Endothelial cell (in vitro differentiated cells): Measurements from ENCODE around the gene EPHA2. TPM values are rescaled to one million over a fixed set of nuclear protein-coding genes. Genes with fewer than 3 reads are reported as not detected.

Source experiments
- DNase-seq: peaks from one replicate; pipeline ENCODE4 v3.0.0; 2021; ENCODE audit warnings: low spot score
- H3K27ac Mint-ChIP-seq: one replicate; pipeline ENCODE4 v1.8.0; 2021; ENCODE audit warnings: mixed read lengths, inconsistent platforms; ENCODE audit not compliant: unreplicated experiment
- H3K27me3 Mint-ChIP-seq: one replicate; pipeline ENCODE4 v1.8.0; 2021; ENCODE audit warnings: mild to moderate bottlenecking, moderate library complexity, mixed read lengths, inconsistent platforms; ENCODE audit not compliant: unreplicated experiment
- H3K36me3 Mint-ChIP-seq: one replicate; pipeline ENCODE4 v1.8.0; 2021; ENCODE audit warnings: mild to moderate bottlenecking, low read depth, mixed read lengths, inconsistent platforms; ENCODE audit not compliant: unreplicated experiment
- H3K4me1 Mint-ChIP-seq: one replicate; pipeline ENCODE4 v1.8.0; 2021; ENCODE audit warnings: mild to moderate bottlenecking, mixed read lengths, inconsistent platforms; ENCODE audit not compliant: unreplicated experiment
- H3K4me3 Mint-ChIP-seq: one replicate; pipeline ENCODE4 v1.8.0; 2021; ENCODE audit warnings: mild to moderate bottlenecking, mixed read lengths, inconsistent platforms; ENCODE audit not compliant: unreplicated experiment
- H3K9me3 Mint-ChIP-seq: one replicate; pipeline ENCODE4 v1.8.0; 2021; ENCODE audit warnings: mixed read lengths, inconsistent platforms; ENCODE audit not compliant: unreplicated experiment
- total RNA-seq: library from RNA; stranded (reverse); fragmentation: NEBNext Ultra II Directional; extraction: Animal tissue kit (Norgen Biotek cat#: 25700); gene quantifications from one replicate; pipeline ENCODE4 v1.2.1, GENCODE V29; 2021; ENCODE audit not compliant: unreplicated experiment
- TF ChIP-seq, protein P1 (sequence below): fragments of 200-600 bp; sonication (generic); IDR thresholded peaks from one replicate; pipeline ENCODE4 v1.5.0; 2021; ENCODE audit warnings: antibody characterized with exemption; ENCODE audit not compliant: unreplicated experiment

Gene EPHA2
- total RNA-seq, 1 donor from 2014 or later, result 109 TPM

DNA sequence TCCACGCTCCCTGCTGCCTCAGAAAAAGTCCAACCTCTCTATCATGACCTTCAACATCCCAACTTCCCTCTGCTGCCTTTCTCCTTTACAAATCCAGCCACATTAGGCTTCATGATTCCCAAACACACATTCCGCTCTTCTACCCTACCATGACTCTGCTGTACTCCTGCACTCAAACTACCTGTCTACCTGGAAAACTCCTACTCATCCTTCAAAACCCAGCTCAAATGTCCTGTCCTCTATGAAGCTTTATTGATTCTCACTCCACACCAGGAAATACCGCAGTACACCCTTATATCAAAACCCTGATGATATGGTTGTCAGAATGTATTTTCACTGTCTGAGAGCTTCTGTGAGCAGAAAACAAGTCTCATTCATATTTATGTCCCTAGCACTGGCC is 47.7 kb upstream of the EPHA2 start:
- TF ChIP-seq, protein P1, sequence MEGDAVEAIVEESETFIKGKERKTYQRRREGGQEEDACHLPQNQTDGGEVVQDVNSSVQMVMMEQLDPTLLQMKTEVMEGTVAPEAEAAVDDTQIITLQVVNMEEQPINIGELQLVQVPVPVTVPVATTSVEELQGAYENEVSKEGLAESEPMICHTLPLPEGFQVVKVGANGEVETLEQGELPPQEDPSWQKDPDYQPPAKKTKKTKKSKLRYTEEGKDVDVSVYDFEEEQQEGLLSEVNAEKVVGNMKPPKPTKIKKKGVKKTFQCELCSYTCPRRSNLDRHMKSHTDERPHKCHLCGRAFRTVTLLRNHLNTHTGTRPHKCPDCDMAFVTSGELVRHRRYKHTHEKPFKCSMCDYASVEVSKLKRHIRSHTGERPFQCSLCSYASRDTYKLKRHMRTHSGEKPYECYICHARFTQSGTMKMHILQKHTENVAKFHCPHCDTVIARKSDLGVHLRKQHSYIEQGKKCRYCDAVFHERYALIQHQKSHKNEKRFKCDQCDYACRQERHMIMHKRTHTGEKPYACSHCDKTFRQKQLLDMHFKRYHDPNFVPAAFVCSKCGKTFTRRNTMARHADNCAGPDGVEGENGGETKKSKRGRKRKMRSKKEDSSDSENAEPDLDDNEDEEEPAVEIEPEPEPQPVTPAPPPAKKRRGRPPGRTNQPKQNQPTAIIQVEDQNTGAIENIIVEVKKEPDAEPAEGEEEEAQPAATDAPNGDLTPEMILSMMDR, result no peak
- Mint-ChIP-seq H3K27ac (peak overlapping the region; percentile 2), H3K4me3 (peak overlapping the region; percentile 15), H3K9me3 (no peaks in the 10 kb centered on the region), H3K4me1 (peaks cover 8% of the 10 kb centered on the region), H3K27me3 (peaks cover 12% of the 10 kb centered on the region), H3K36me3 (peaks cover 13% of the 10 kb centered on the region)
- no peak for DNase-seq

DNA sequence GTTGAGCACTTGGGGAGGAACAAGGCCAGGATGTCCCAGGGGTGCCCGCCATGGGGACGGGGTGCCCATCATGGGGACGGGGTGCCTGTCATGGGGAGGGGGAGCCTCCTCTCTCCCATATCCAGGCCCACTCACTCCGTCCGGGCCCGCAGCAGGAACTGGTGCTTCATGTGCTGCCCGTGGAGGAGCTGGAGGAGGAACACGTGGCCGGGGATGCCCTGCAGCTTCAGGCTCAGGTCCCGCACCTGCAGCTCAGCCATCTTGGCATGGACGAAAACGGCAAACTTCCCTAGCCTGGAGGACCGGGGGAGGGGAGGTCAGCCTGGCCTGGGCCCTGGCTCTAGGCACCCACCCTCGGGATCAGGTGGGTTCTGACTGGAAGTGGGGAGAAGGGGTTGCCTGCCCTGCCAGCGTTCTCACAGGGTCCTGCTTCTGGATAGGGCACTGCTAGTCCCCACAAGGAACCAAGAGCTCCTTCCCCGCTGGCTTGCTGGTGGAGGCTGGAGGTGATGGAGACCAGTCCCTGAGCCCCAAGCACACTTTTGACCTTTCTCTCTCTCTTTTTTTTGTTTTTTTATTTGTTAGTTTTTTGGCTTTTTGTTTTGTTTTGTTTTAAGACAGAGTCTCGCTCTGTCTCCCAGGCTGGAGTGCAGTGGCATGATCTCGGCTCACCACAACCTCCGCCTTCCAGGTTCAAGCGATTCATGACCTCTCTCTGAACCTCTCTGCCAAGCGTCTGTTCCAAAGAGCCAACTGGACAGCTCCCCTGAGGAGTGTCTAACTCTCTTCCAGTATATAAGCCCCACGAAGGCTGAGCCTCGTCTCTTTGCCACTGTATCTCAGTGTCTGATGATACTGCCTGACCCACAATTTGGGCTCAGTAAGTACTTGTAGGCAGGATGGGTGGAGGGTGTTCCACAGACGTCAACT is 46.7 kb upstream of the EPHA2 start:
- TF ChIP-seq, protein P1, result no peak
- peaks cover 8% of the 10 kb centered on the region for H3K4me1 Mint-ChIP-seq
- H3K27ac Mint-ChIP-seq, result no peak overlapping the region
- no peak overlapping the region for H3K4me3 Mint-ChIP-seq
- H3K27me3 Mint-ChIP-seq, result peaks cover 12% of the 10 kb centered on the region
- peaks cover 14% of the 10 kb centered on the region for H3K36me3 Mint-ChIP-seq
- H3K9me3 Mint-ChIP-seq, result no peaks in the 10 kb centered on the region
- no peak for DNase-seq

DNA sequence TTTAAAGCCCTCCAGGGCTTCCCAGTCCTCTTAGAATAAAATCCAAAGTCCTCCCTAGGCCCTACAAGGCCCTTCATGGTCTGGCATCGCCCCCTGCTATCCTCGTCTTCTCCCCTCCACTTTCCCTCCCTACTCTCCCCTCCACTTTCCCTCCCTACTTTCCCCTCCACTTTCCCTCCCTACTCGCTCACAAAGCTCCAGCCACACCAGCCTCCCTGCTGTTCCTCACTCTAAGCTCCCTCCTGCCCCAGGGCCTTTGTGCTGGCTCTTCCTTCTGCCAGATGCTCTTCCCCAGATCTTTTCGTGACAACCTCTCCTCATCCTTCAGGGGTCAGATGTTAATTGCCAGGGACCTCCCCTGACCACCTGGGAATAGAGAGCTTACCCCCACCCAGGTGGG is 43.8 kb upstream of the EPHA2 start:
- no peaks in the 10 kb centered on the region for H3K9me3 Mint-ChIP-seq
- H3K4me1 Mint-ChIP-seq, result peaks cover 8% of the 10 kb centered on the region
- H3K27me3 Mint-ChIP-seq, result peaks cover 11% of the 10 kb centered on the region
- peaks cover 14% of the 10 kb centered on the region for H3K36me3 Mint-ChIP-seq
- TF ChIP-seq, protein P1, result no peak
- H3K27ac Mint-ChIP-seq, result no peak overlapping the region
- no peak overlapping the region for H3K4me3 Mint-ChIP-seq
- DNase-seq, result no peak

DNA sequence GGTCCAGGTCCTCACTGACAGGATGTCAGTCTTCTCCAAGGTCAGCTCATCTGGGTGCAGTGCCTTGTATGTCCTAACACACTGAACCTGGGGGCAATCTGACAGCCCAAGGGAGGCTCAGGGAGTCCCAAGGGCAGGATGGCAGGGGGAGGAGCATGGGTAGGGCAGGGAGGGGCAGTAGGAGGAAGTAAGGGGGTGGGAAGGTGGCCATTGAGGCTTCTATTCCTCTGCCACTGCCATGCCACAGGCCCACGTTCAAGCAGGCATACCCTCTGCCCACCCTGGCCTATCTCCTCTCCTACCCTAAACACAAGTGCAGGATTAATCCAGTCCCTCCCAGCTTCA is 43.3 kb upstream of the EPHA2 start:
- Mint-ChIP-seq H3K27me3 (peaks cover 11% of the 10 kb centered on the region), H3K9me3 (no peaks in the 10 kb centered on the region), H3K4me1 (peaks cover 8% of the 10 kb centered on the region), H3K36me3 (peaks cover 14% of the 10 kb centered on the region), H3K4me3 (no peak overlapping the region), H3K27ac (no peak overlapping the region)
- TF ChIP-seq, protein P1, result no peak
- no peak for DNase-seq

DNA sequence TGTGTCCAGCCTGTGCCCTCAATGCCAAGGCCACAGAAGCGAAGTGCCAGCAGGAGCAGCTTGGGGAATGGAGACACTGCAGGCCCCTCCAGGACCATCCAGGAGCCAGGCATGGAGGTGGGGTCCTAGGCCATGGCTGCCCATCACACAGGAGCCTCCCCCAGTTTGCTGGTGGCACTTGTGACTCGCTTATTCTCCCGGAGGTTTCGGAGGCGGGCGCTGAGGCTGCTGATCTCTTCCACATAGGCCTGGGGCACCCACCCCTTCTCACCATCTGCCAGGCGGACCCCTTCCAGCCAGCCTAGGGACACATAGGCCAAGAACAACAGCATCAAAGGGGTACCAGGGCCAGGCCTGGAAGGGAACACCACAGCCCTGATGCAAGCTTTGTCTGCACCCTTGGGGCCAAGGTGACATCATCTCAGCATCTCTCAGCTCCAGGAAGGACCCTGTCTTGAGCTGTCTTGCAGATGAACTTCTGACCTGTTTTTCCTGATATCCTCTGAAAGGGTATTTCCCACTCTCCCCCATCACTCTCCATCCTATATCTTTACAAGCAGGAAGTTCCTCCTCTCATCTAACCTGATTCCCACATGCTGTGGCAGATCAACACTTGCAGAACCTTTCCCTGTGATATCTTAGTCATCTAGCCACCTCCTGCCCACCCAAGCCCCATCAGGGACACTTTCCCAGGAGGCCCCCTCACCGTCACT is 42.7 kb upstream of the EPHA2 start:
- no peak overlapping the region for H3K27ac Mint-ChIP-seq
- H3K4me1 Mint-ChIP-seq, result peaks cover 7% of the 10 kb centered on the region
- peaks cover 13% of the 10 kb centered on the region for H3K36me3 Mint-ChIP-seq
- DNase-seq, result no peak
- H3K9me3 Mint-ChIP-seq, result no peaks in the 10 kb centered on the region
- H3K27me3 Mint-ChIP-seq, result peaks cover 11% of the 10 kb centered on the region
- TF ChIP-seq, protein P1, result no peak
- no peak overlapping the region for H3K4me3 Mint-ChIP-seq
